ENCODE results near the gene LENG9. TPM values are rescaled to one million over a fixed set of nuclear protein-coding genes. Genes with fewer than 3 reads are reported as not detected.

Gene LENG9
- total RNA-seq, 4 donors from 2014 or later = 4.2 to 9.6 (median 6.7) TPM

- no peak for TF ChIP-seq CTCF (IDR thresholded peaks at IDR 0.05; ENCODE audit: low read depth)
These were observed 6.9 kb downstream of the LENG9 start for GRCh38 chr19:54456423-54457373.

- TF ChIP-seq CTCF (IDR thresholded peaks at IDR 0.05; ENCODE audit: low read depth) = no peak
These were observed 7.7 kb downstream of the LENG9 start for GRCh38 chr19:54455786-54456422.

- TF ChIP-seq CTCF (IDR thresholded peaks at IDR 0.05; ENCODE audit: low read depth) = no peak
These were observed 8.6 kb downstream of the LENG9 start for GRCh38 chr19:54454781-54455675.

GRCh38 chr19:54453921-54454780 is 9.4 kb downstream of the LENG9 start:
- TF ChIP-seq CTCF (IDR thresholded peaks at IDR 0.05; ENCODE audit: low read depth) = no peak

- TF ChIP-seq CTCF (IDR thresholded peaks at IDR 0.05; ENCODE audit: low read depth) = no peak
These were observed 11.0 kb downstream of the LENG9 start for GRCh38 chr19:54452626-54453025.

- no peak for TF ChIP-seq CTCF (IDR thresholded peaks at IDR 0.05; ENCODE audit: low read depth)
These were observed 11.6 kb downstream of the LENG9 start for GRCh38 chr19:54451997-54452396.
